GM13976 (cell line): ENCODE measurements around the gene LNP1.
A peak's percentile ranks its signal among the peaks of the same experiment; 100 is the strongest.

Experiments
- DNase-seq: peaks from one replicate; pipeline ENCODE4 v3.0.0; 2012; ENCODE audit warnings: low spot score
- in situ Hi-C: fragments of 300-500 bp; cut with MboI; formaldehyde crosslinking; loops from one replicate; pipeline ENCODE4 v1.12.0; 2022; ENCODE audit warnings: low sequenced_read_pairs, mixed read lengths, inconsistent platforms; ENCODE audit not compliant: unreplicated experiment
- TF ChIP-seq, protein P1 (sequence below): IDR thresholded peaks from 2 replicates; pipeline ENCODE4 v1.5.1; 2012; ENCODE audit warnings: borderline replicate concordance, mild to moderate bottlenecking; ENCODE audit not compliant: insufficient read depth; ENCODE audit errors: extremely low read depth, missing control alignments, control extremely low read depth

Gene LNP1

DNA sequence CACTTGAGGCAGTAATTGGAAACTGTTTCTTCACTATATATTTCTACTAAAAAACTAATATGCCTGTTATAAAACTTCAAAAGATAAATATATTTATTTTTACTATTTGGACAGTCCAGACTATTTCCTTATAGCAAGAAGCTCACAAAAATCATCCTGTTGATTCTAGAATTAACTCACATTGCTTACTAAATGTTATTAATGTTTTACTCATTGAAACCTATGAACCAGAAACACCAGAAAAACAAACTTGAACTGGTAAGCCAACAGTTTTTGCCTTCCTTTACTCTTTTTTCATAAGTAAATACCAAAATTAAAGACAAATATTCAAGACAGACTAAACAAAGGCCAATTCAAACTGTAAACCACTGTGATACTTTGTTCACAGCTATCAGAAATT lies 26.8 kb upstream of the LNP1 start:
- in situ Hi-C loops = no loop called here
- no peak for DNase-seq
- TF ChIP-seq, protein P1, sequence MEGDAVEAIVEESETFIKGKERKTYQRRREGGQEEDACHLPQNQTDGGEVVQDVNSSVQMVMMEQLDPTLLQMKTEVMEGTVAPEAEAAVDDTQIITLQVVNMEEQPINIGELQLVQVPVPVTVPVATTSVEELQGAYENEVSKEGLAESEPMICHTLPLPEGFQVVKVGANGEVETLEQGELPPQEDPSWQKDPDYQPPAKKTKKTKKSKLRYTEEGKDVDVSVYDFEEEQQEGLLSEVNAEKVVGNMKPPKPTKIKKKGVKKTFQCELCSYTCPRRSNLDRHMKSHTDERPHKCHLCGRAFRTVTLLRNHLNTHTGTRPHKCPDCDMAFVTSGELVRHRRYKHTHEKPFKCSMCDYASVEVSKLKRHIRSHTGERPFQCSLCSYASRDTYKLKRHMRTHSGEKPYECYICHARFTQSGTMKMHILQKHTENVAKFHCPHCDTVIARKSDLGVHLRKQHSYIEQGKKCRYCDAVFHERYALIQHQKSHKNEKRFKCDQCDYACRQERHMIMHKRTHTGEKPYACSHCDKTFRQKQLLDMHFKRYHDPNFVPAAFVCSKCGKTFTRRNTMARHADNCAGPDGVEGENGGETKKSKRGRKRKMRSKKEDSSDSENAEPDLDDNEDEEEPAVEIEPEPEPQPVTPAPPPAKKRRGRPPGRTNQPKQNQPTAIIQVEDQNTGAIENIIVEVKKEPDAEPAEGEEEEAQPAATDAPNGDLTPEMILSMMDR = no peak

DNA sequence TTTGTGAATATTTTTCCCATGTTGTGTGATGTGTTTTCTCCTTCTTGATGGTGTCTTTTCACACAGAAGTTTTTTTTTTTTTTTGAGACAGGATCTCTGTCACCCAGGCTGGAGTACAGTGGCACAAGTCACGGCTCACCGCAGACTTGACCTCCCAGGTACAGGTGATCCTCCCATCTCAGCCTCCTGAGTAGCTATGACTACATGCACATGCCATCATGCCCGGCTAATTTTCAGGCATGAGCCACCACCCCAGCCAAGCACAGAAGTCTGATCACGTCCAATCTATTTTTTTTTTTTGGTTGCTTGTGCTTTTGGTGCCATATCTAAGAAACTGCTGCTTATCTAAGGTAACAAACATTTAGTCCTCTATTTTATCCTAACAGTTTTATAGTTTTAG lies 25.0 kb upstream of the LNP1 start:
- TF ChIP-seq, protein P1 = no peak
- DNase-seq = no peak
- in situ Hi-C loops = no loop called here

GRCh38 chr3:100384733-100385525 lies 16.4 kb upstream of the LNP1 start:
- TF ChIP-seq, protein P1 = no peak
- DNase-seq = no peak
- in situ Hi-C loops = no loop called here

DNA sequence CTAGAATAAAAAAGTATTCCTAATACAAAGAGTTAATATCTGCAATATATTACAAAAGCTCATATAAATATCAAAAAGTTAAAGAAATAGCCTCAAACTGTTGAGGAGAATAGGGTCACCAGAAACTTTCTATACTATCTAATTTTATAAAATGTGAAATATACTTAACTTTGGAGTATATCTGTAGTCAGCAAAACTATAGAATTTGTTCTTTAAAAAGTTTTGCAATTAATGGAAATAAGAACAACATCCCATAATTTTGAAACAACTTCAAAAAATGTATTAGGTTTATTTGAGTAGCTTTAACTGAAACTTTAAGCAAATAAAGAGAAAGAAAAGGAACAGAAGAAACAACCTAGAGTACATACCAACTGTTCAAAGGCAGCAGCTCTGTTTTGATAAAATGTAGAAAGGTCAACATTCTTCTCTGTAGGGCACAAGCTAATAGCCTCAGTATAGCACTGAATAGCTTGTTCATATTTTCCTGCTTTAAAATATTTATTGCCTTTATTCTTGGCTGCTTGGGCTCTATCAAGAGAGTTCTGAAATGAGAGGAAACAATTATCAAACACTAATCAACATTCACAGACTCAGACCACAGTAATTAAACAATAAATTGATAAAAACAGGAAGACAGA lies 14.8 kb upstream of the LNP1 start:
- no peak for DNase-seq
- TF ChIP-seq, protein P1 = no peak
- in situ Hi-C loops = no loop called here

DNA sequence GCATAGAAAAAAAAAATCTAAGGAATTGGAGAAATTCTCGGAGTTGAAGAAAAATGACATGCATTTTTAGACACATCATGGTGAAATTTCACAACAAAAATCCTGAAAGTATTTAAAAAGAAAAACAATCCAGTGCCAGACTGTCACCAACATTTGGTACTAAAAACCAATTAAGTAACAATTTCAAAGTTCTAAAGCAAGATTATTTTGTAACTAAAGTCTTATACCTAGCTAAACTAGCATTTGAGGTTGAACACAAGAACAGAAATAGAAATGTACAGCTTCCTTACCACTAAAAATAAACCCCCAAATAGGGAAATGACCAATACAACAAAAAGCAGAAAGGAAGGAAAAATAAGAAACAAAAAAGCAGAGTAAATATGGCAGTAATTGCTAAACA lies 12.3 kb upstream of the LNP1 start:
- no peak for DNase-seq
- TF ChIP-seq, protein P1 = no peak
- in situ Hi-C loops = no loop called here

GRCh38 chr3:100395679-100396431 lies 5.5 kb upstream of the LNP1 start:
- in situ Hi-C loops = no loop called here
- TF ChIP-seq, protein P1 = no peak
- peak; percentile 16 for DNase-seq
